Ectodermal cell (in vitro differentiated cells): ENCODE measurements around the gene B4GALT1.

Source experiments
- H3K27ac ChIP-seq: 2 replicates; pipeline ENCODE4 v1.7.0; 2013; ENCODE audit warnings: mild to moderate bottlenecking, low read depth, low read length; ENCODE audit not compliant: insufficient read depth, poor library complexity, severe bottlenecking
- H3K27me3 ChIP-seq: 2 replicates; pipeline ENCODE4 v1.7.0; 2013; ENCODE audit warnings: mild to moderate bottlenecking, low read length; ENCODE audit not compliant: insufficient read depth, control insufficient read depth, poor library complexity, severe bottlenecking
- H3K36me3 ChIP-seq: one replicate; pipeline ENCODE4 v1.7.0; 2013; ENCODE audit warnings: low read length; ENCODE audit not compliant: control insufficient read depth, insufficient read depth
- H3K4me1 ChIP-seq: one replicate; pipeline ENCODE4 v1.7.0; 2013; ENCODE audit warnings: low read length; ENCODE audit not compliant: control insufficient read depth, insufficient read depth
- H3K4me3 ChIP-seq: 2 replicates; pipeline ENCODE4 v1.7.0; 2013; ENCODE audit warnings: low read depth, low read length, control low read depth; ENCODE audit not compliant: insufficient read depth
- H3K9me3 ChIP-seq: 2 replicates; pipeline ENCODE4 v1.7.0; 2013; ENCODE audit warnings: mild to moderate bottlenecking, low read length, moderate library complexity; ENCODE audit not compliant: control insufficient read depth
- WGBS, 2 experiments: methylation state at CpG; one replicate each; pipeline ENCODE4 v1.1.7; 2013; ENCODE audit warnings: missing lambda C conversion rate in 2 of 2; 5-methylcytosine and 5-hydroxymethylcytosine counted together

Gene B4GALT1

DNA sequence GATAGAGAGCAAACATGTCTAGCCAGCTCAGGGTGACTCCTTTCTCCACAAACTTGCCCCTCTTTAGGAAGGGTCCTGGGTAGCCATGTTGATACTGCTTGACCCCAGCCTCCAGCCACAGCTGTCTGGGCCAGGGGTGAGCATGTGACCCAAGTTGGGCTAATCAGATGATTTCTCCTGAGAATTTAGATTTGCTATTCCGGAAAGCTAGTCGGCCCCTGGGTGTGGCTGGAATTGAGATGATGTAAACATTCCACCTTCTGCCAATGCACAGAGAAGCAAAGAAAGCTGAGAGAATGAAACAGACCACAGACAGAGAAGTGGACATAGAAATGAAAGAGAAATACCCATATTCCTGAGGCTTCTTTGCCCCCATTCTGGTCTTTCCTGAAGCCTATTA, 17.8 kb upstream of the B4GALT1 start:
- Histone ChIP-seq H3K27me3 (peaks cover 48% of the 10 kb centered on the region), H3K4me1 (peaks cover 6% of the 10 kb centered on the region), H3K4me3 (no peak overlapping the region), H3K9me3 (no peaks in the 10 kb centered on the region), H3K36me3 (no peaks in the 10 kb centered on the region), H3K27ac (no peak overlapping the region)
- WGBS, 2 experiments: 92 to 100% methylated on average over 2 of the region's 2 CpGs

DNA sequence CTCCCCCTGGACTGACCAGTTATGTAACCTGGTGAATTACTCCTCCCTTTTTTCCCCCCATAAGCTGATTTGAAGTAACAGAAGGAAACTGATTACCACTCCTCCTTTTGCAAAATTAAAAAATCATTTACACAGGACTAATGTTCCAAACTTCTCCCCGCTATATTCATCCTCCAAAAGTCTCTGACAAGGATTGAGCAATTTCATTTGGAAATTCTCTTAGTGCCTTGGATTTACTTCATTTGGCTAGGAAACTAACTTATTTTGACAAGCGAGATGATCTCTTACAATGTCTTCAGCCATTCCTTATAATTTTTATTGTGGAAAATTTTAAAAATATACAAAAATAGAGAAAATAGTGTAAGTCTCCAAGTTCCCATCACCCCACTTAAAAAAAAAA, 15.4 kb upstream of the B4GALT1 start:
- Histone ChIP-seq H3K36me3 (no peaks in the 10 kb centered on the region), H3K27me3 (peaks cover 32% of the 10 kb centered on the region)
- 88 to 89% methylated on average over 1 of the region's 2 CpGs for WGBS, 2 experiments

DNA sequence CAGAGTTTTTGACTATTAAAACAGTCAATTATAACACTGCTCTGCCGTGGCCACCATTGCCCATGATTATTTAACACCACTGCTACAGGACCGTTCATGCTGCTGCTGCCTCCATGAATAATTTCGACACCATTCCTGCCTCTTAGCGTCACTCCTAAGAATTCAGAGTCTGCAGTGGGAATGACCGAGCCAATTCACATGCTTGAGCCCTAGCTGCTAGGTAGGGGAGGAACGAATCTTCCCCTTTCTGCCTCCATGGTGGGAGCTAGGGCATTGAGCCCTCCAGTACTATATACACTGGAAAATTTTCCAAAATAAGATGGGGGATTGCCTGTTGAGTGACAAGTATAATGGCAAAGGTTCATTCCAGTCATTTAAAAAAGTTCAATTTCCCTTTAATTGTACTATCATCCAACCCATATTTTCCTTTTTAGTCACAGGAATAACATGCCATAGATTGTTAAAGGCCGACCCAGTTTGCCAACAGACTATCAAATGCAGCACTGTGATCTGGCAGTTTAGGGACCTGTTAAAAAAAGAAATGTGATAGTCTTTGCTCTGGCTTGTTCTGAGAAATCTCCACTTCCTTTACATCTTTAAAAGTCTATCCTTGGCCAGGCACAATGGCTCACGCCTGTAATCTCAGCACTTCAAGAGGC, 13.5 kb upstream of the B4GALT1 start:
- no peaks in the 10 kb centered on the region for H3K4me1 ChIP-seq

More for the DNA sequence above, 15.4 kb upstream of the B4GALT1 start:
- Histone ChIP-seq H3K27ac (no peak overlapping the region), H3K4me3 (no peak overlapping the region), H3K9me3 (no peaks in the 10 kb centered on the region), H3K4me1 (no peaks in the 10 kb centered on the region)

DNA sequence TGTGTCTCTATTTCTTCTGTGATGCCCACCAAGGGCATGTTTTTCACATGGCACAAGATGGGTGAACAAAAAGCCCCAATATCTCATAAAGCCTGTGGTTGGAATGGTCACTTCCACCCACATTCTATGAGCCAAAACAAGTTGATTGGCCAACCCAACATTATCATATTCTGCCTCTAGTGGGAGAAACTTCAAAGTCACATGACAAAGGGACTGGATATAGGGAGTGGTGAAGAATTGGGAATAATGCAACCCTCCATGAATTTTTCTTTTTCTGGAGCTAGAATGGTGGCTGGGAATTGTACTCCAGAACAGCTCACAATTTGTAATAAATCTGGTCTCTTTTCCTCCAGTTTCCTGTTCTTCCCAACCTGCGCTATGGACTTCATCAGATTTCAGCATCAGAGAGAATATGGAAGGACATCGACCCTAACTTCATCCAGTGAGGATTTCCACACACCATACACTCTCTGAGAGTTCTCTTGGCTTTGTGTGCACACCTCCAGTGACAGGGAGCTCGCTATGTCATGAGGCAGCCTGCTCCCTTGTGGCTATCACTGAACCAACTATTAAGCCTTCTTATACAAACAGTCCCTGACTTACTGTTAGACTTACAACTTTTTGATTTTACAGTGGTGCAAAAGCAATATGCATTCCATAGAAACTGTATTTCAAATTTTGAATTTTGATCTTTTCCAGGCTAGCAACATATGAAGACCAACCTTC, 12.0 kb upstream of the B4GALT1 start:
- Histone ChIP-seq H3K4me1 (no peaks in the 10 kb centered on the region), H3K27ac (no peak overlapping the region), H3K27me3 (peaks cover 4% of the 10 kb centered on the region), H3K36me3 (no peaks in the 10 kb centered on the region), H3K4me3 (no peak overlapping the region), H3K9me3 (no peaks in the 10 kb centered on the region)
- WGBS, 2 experiments: 91 to 95% methylated on average over 3 of the region's 3 CpGs

More for the DNA sequence above, 13.5 kb upstream of the B4GALT1 start:
- Histone ChIP-seq H3K4me3 (no peak overlapping the region), H3K27ac (no peak overlapping the region), H3K27me3 (peaks cover 16% of the 10 kb centered on the region), H3K36me3 (no peaks in the 10 kb centered on the region), H3K9me3 (no peaks in the 10 kb centered on the region)
- 85% methylated on average over 8 of the region's 8 CpGs for WGBS, 2 experiments

DNA sequence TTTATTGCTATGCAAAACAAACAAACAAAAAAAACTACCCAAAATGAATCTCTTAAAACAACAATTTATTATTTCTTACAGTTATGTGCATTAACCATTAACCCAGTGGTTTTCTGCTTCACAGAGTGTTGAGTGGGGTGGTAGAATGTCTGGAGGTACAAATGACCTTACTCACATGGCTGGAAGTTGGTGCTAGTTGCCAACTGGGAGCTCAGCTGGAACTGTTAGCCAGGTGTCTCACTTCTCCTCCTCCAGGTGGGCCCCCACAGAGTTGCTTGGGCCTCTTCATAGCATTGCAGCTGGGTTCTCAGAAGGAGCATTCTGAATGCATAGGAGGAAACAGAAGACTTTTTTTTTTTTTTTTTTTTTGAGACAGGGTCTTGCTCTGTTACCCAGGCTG, 10.5 kb upstream of the B4GALT1 start:
- H3K27me3 ChIP-seq: peaks cover 4% of the 10 kb centered on the region
- no peaks in the 10 kb centered on the region for H3K9me3 ChIP-seq
- H3K27ac ChIP-seq: no peak overlapping the region
- H3K36me3 ChIP-seq: no peaks in the 10 kb centered on the region
- H3K4me3 ChIP-seq: no peak overlapping the region
- no peaks in the 10 kb centered on the region for H3K4me1 ChIP-seq

DNA sequence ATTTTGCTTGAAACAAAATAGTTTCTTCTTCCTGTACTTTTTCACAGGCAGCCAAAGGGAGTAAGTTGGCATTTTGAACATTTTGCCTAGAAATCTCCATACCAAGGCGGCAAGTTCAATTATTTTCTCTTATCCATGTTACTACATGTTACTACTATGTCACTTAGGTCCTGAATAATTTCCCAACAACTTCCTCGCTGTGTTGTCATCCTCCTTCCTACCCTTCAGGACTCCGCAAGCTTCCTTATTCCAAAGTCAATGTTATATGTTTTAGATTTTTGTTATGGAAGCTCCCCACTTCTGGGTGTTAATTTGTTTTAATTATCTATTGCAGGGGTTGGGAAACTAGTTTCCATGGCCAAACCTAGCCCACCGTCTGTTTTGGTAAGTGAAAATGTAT, 9.9 kb upstream of the B4GALT1 start:
- no peak overlapping the region for H3K4me3 ChIP-seq
- H3K4me1 ChIP-seq: no peaks in the 10 kb centered on the region
- whole genome bisulfite sequencing, 2 experiments: 88 to 90% methylated on average over 3 to 4 of the region's 4 CpGs
- no peaks in the 10 kb centered on the region for H3K9me3 ChIP-seq
- no peaks in the 10 kb centered on the region for H3K36me3 ChIP-seq
- peaks cover 4% of the 10 kb centered on the region for H3K27me3 ChIP-seq
- no peak overlapping the region for H3K27ac ChIP-seq

DNA sequence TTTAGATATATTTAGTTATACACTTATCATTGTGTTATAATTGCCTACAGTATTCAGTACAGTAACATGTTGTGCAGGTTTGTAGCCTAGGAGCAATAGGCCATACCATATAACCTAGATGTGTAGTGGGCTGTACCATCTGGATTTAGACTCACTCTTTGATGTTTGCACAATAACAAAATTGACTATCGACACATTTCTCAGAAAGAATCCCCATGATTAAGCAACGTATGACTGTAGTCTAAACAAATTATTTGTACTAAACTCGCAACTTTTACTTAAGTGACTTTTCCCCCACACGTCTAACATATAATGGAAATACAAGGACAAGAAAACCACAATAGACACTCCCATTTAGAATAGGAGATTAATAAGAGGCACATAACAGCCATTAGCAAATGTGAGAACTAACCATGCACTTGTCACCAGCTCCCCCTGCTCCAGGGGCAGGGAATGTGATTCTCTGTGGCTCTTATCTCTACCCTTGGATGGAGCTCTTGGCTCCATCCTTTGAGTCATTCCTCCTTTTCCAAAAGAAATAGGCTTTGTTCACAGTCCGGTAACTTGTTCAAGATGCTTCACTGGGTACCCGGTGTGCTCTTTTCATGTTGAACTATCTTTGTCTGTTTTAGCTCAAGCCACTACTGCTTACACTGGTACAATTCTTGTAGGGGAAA, 8.7 kb upstream of the B4GALT1 start:
- no peak overlapping the region for H3K4me3 ChIP-seq
- H3K4me1 ChIP-seq: no peaks in the 10 kb centered on the region
- no peak overlapping the region for H3K27ac ChIP-seq
- WGBS, 2 experiments: 92 to 93% methylated on average over 6 of the region's 6 CpGs
- H3K27me3 ChIP-seq: peaks cover 4% of the 10 kb centered on the region
- no peaks in the 10 kb centered on the region for H3K9me3 ChIP-seq
- H3K36me3 ChIP-seq: no peaks in the 10 kb centered on the region

DNA sequence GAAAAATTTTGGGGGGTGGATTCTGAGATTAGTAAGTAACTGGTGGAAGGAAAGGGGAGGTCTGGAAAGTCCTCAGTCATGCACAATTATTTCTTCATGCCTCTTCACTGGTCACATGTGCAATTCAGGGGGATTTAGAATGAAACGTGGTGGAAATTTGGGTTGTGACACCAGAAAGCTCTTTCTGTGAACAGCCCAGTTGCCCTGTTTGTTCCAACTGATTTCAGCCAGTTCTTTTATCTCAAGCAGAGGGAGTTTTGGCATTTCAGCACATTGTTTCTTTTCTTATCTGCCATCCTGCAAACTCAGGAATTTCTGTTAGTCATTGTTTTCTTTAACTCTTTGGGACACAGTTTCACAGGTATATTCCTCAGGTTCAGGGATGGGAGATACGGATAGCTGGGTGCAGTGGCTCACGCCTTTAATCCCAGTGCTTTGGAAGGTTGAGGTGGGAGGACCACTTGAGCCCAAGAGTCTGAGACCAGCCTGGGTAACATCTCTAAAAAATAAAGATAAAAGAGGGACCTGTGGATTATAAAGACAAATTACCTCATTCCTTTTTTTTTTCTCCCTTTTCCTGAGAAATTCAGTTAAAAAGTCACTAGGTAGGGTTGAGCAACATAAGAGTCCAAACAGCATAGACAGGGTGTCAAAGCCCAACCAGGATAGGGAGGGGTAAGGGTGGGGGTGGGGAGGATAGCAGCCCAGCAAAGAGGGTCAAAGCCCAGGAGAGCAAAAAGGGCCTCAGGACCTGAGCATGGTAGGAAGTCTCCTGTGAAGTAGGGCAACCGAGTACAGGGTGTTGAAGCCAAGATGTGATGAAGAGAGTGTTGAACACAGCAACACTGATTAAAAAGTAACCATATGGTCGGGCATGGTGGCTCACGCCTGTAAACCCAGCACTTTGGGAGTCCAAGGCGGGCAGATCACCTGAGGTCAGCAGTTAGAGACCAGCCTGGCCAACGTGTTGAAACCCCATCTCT, 5.4 kb upstream of the B4GALT1 start:
- 83 to 84% methylated on average over 8 of the region's 8 CpGs for WGBS, 2 experiments
- no peak overlapping the region for H3K27ac ChIP-seq
- H3K9me3 ChIP-seq: no peaks in the 10 kb centered on the region
- H3K36me3 ChIP-seq: no peaks in the 10 kb centered on the region
- H3K27me3 ChIP-seq: peaks cover 16% of the 10 kb centered on the region
- no peak overlapping the region for H3K4me3 ChIP-seq
- H3K4me1 ChIP-seq: no peaks in the 10 kb centered on the region

DNA sequence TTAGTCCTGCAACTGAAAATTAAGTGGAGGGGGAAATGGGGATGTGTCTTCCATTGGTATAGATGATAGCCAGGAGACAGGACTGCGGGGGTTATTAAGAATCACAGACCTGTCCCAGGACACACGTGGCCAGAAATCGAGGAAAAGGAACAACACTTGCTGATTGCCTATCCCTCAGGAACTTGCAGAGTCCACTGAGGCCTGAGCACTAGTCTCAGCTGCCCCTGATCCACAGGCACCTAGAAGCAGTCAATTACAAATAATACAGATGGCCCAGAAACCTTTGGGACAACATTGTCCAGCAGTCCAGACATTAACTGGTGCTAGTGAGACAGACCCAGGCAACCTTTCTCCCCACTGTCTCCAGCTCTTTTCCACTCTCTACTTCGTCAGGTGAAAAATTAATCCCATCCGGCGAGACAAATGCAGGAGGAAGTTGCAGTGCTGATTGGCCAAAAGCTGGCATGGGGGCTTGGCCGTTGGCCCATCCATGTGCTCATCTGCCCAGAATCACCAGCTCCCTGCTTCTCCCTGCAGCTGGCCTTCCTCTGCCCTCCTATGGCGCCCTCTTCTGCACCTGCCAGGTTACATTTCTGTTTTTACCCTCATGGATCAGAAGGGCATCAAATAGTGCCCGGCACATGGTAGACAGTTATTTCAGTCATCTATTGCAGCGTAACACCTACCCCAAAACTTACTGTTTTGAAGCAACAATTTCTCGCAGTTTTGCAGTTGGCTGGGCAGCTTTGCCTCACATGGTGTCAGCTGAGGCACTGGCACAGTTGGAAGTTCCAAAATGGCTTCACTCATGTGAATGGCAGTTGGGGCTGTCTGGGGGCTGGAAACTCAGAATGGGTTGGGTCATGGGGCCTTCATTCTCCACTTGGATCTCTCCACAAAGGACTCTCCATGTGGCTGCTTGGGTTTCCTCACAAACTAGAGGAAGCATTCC, 3.6 kb upstream of the B4GALT1 start:
- Histone ChIP-seq H3K27ac (no peak overlapping the region), H3K4me3 (no peak overlapping the region), H3K27me3 (peaks cover 29% of the 10 kb centered on the region), H3K36me3 (no peaks in the 10 kb centered on the region), H3K9me3 (no peaks in the 10 kb centered on the region), H3K4me1 (peaks cover 3% of the 10 kb centered on the region)
- WGBS, 2 experiments: 79 to 80% methylated on average over 11 of the region's 11 CpGs
